Measurements from ENCODE around the gene PTPRK. TPM values are rescaled to one million over a fixed set of nuclear protein-coding genes. Genes with fewer than 3 reads are reported as not detected.

Gene PTPRK
- 1 to 10 TPM; 7.9 to 9.1 TPM for total RNA-seq

GRCh38 chr6:128520436-128521281 lies at the start of gene PTPRK:
PTPRK (minus strand) TSS chr6:128520599; CDS start chr6:128520358, 241 bp downstream.
- ChIA-PET CTCF (interaction anchor here (0.6 to 1.3 kb wide), 3 partner anchors 8 to 833 kb away, joined by 3 read pairs; no protein-coding TSS in a partner anchor), POLR2A (no interaction called here)

GRCh38 chr6:128567029-128567428 lies 46.6 kb upstream of the PTPRK start:
- CTCF ChIA-PET, result no interaction called here
- POLR2A ChIA-PET, result no interaction called here

- ChIA-PET CTCF (no interaction called here), POLR2A (no interaction called here)
Measured at GRCh38 chr6:128560966-128561365, 40.6 kb upstream of the PTPRK start.

- POLR2A ChIA-PET, result no interaction called here
- CTCF ChIA-PET, result no interaction called here
Measured at GRCh38 chr6:128558924-128559323, 38.5 kb upstream of the PTPRK start.

- POLR2A ChIA-PET, result no interaction called here
- CTCF ChIA-PET, result no interaction called here
Measured at GRCh38 chr6:128558021-128558420, 37.6 kb upstream of the PTPRK start.

GRCh38 chr6:128557081-128557480 lies 36.7 kb upstream of the PTPRK start:
- ChIA-PET POLR2A (no interaction called here), CTCF (no interaction called here)

- CTCF ChIA-PET, result no interaction called here
- POLR2A ChIA-PET, result no interaction called here
Measured at GRCh38 chr6:128554302-128554701, 33.9 kb upstream of the PTPRK start.

- ChIA-PET POLR2A (no interaction called here), CTCF (no interaction called here)
Measured at GRCh38 chr6:128541261-128541660, 20.9 kb upstream of the PTPRK start.

- POLR2A ChIA-PET, result no interaction called here
- CTCF ChIA-PET, result no interaction called here
Measured at GRCh38 chr6:128538763-128539162, 18.4 kb upstream of the PTPRK start.

- ChIA-PET CTCF (no interaction called here), POLR2A (no interaction called here)
Measured at GRCh38 chr6:128532827-128533226, 12.4 kb upstream of the PTPRK start.

GRCh38 chr6:128532136-128532535 lies 11.7 kb upstream of the PTPRK start:
- POLR2A ChIA-PET, result no interaction called here
- CTCF ChIA-PET, result no interaction called here

- CTCF ChIA-PET, result no interaction called here
Measured at GRCh38 chr6:128531696-128532095, 11.3 kb upstream of the PTPRK start.

GRCh38 chr6:128528241-128528640 lies 7.8 kb upstream of the PTPRK start:
- POLR2A ChIA-PET, result no interaction called here
- CTCF ChIA-PET, result no interaction called here

More at GRCh38 chr6:128531696-128532095, 11.3 kb upstream of the PTPRK start:
- POLR2A ChIA-PET, result no interaction called here

GRCh38 chr6:128527375-128527774 lies 7.0 kb upstream of the PTPRK start:
- CTCF ChIA-PET, result no interaction called here
- POLR2A ChIA-PET, result no interaction called here

GRCh38 chr6:128526152-128526914 lies 5.9 kb upstream of the PTPRK start:
- POLR2A ChIA-PET, result no interaction called here
- CTCF ChIA-PET, result no interaction called here

- POLR2A ChIA-PET, result no interaction called here
- CTCF ChIA-PET, result no interaction called here
Measured at GRCh38 chr6:128525406-128525805, 5.0 kb upstream of the PTPRK start.

GRCh38 chr6:128521282-128521632 lies 858 bp upstream of the PTPRK start:
- ChIA-PET CTCF (interaction anchor here (0.6 to 1.3 kb wide), 2 partner anchors 9 to 834 kb away, joined by 3 read pairs; no protein-coding TSS in a partner anchor), POLR2A (no interaction called here)

GRCh38 chr6:128519931-128520435 lies 416 bp downstream of the PTPRK start:
- POLR2A ChIA-PET, result no interaction called here
- CTCF ChIA-PET, result interaction anchor here (0.6 to 1.3 kb wide), 2 partner anchors 7 to 730 kb away, joined by 3 read pairs; no protein-coding TSS in a partner anchor

GRCh38 chr6:128519132-128519930 lies 1.1 kb downstream of the PTPRK start:
- ChIA-PET POLR2A (no interaction called here), CTCF (no interaction called here)

GRCh38 chr6:128518434-128519131 lies 1.8 kb downstream of the PTPRK start:
- POLR2A ChIA-PET, result no interaction called here

More at GRCh38 chr6:128518434-128519131, 1.8 kb downstream of the PTPRK start:
- CTCF ChIA-PET, result no interaction called here
